Ovary (tissue), 3 donors: ENCODE measurements around the gene SLC17A5.

ENCODE experiments used
- EP300 ChIP-seq: sonication (generic); formaldehyde crosslinking; IDR thresholded peaks from one replicate; pipeline ENCODE4 v1.6.1; 2017; ENCODE audit warnings: antibody characterized with exemption
- POLR2A ChIP-seq: fragments of 450-650 bp; IDR thresholded peaks from one replicate; pipeline ENCODE4 v1.6.1; 2017; ENCODE audit warnings: antibody characterized with exemption, mild to moderate bottlenecking, moderate library complexity
- TF ChIP-seq, protein P1 (sequence below), 3 donors: fragments of 450-650 bp in 2 of 3; fragments of 200-600 bp in 1 of 3; IDR thresholded peaks; one replicate each; pipeline versions ENCODE4 v1.5.1 to v1.8.0; 2016 to 2022; ENCODE audit warnings: antibody characterized with exemption in 3 of 3, mild to moderate bottlenecking in 1 of 3
- donor health status: DM: no; HTN: no; CAD: no.

DNA sequence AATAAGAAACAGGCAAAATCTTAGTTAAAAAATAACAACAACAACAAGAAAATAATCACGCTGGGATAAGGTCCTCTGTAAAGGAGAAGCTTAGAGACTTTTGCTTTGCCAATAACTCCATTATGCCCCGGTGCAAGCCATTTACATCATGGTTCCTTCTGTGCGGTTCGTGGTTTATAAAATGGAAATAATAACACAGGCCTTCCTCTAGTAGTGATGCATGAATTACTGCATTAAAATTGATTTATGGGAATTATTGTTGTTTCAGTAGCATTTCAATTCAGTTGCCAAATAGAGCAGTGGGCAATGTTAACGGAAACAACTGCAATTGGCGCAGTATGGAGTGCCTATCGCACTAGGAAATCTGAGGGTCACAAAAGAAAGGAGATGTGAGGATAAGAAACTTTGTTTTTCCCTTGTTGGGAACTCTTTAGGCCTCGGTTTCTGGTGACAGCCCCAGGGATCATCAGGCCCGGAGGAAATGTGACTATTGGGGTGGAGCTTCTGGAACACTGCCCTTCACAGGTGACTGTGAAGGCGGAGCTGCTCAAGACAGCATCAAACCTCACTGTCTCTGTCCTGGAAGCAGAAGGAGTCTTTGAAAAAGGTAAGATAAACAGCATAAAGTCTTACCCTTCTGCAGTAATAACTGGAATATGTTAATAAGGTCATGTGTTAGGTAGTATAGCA is 43.3 kb upstream of the SLC17A5 start:
- TF ChIP-seq POLR2A, result no peak
- no peak for TF ChIP-seq EP300
- TF ChIP-seq, protein P1, sequence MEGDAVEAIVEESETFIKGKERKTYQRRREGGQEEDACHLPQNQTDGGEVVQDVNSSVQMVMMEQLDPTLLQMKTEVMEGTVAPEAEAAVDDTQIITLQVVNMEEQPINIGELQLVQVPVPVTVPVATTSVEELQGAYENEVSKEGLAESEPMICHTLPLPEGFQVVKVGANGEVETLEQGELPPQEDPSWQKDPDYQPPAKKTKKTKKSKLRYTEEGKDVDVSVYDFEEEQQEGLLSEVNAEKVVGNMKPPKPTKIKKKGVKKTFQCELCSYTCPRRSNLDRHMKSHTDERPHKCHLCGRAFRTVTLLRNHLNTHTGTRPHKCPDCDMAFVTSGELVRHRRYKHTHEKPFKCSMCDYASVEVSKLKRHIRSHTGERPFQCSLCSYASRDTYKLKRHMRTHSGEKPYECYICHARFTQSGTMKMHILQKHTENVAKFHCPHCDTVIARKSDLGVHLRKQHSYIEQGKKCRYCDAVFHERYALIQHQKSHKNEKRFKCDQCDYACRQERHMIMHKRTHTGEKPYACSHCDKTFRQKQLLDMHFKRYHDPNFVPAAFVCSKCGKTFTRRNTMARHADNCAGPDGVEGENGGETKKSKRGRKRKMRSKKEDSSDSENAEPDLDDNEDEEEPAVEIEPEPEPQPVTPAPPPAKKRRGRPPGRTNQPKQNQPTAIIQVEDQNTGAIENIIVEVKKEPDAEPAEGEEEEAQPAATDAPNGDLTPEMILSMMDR (IDR thresholded peaks at IDR 0.05), result no peak
